ENCODE data around the gene EPS8L2.

DNA sequence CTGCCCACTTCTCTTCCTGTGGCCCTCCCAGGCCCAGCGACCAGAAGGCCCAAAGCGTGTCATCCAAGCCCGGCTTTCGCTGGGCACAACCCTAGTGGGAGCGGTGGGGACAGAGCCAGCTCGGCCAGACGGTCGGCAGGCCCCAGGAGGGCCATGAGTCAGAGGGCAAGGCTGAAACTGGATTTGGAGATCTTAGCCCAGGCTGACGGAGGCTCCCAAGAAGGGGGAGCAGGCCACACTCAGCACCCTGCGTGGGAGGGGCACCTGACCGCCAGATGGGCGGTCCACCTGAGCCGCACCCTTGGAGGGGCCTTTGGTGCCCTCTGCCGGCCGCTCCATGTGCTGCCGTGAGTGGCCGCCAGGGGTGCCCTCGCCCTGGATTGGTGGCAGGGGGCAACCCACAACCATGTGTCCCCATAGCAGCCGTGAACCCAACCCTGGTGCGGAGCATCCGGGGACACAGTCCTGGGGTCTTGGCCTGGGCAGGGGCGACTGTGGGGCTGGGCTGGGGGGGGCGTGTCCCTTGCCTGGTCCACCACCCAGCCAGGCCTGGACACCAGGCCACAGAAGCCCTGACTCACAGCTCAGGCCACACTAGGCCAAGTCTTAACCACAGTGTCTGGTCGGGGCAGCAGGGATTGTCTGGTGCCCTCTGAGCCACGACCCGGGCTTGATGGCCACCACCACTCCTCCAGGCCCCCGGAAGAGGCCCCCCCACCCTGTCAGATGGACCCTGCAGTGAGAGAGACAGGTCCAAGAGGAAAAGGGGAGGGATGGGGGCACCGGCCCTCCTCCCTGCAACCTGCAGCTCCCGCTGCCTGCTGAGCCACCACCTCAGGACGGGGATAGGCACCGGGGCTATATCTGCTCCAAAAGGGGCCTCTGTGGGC lies 22.1 kb downstream of the EPS8L2 start:
- TF ChIP-seq ZNF274 (IDR thresholded peaks at IDR 0.05; ENCODE audit: low read depth, low read length) (no peak), SUZ12 (IDR thresholded peaks at IDR 0.05; ENCODE audit: extremely low read depth, insufficient read depth, insufficient read length) (no peak)

Measured in NT2/D1 (cell line).